ENCODE results near the gene TRABD2B. TPM values are rescaled to one million over a fixed set of nuclear protein-coding genes. Genes with fewer than 3 reads are reported as not detected.

Gene TRABD2B
- total RNA-seq, 1 donor from 2014 or later, result not detected

- H3K27me3 Mint-ChIP-seq (ENCODE audit: unreplicated experiment), result peaks cover 31% of the 10 kb centered on the region
- H3K9me3 Mint-ChIP-seq (ENCODE audit: unreplicated experiment), result no peaks in the 10 kb centered on the region
- no peak for DNase-seq (ENCODE audit: extremely low spot score, unreplicated experiment)
- no peak overlapping the region for H3K4me3 Mint-ChIP-seq (ENCODE audit: unreplicated experiment)
- H3K27ac Mint-ChIP-seq (ENCODE audit: unreplicated experiment), result no peak overlapping the region
- no peak for TF ChIP-seq CTCF (IDR thresholded peaks at IDR 0.05)
- no peaks in the 10 kb centered on the region for H3K36me3 Mint-ChIP-seq (ENCODE audit: unreplicated experiment)
- H3K4me1 Mint-ChIP-seq (ENCODE audit: unreplicated experiment), result no peaks in the 10 kb centered on the region
These were observed 52.6 kb downstream of the TRABD2B start for GRCh38 chr1:47944561-47944960.

- no peak overlapping the region for H3K27ac Mint-ChIP-seq (ENCODE audit: unreplicated experiment)
- no peaks in the 10 kb centered on the region for H3K4me1 Mint-ChIP-seq (ENCODE audit: unreplicated experiment)
- DNase-seq (ENCODE audit: extremely low spot score, unreplicated experiment), result no peak
- H3K9me3 Mint-ChIP-seq (ENCODE audit: unreplicated experiment), result no peaks in the 10 kb centered on the region
- peaks cover 31% of the 10 kb centered on the region for H3K27me3 Mint-ChIP-seq (ENCODE audit: unreplicated experiment)
- no peak for TF ChIP-seq CTCF (IDR thresholded peaks at IDR 0.05)
- H3K36me3 Mint-ChIP-seq (ENCODE audit: unreplicated experiment), result no peaks in the 10 kb centered on the region
- no peak overlapping the region for H3K4me3 Mint-ChIP-seq (ENCODE audit: unreplicated experiment)
These were observed 55.0 kb downstream of the TRABD2B start for GRCh38 chr1:47942240-47942629.

GRCh38 chr1:47941609-47942239, 55.5 kb downstream of the TRABD2B start:
- H3K9me3 Mint-ChIP-seq (ENCODE audit: unreplicated experiment), result no peaks in the 10 kb centered on the region
- DNase-seq (ENCODE audit: extremely low spot score, unreplicated experiment), result no peak
- H3K36me3 Mint-ChIP-seq (ENCODE audit: unreplicated experiment), result no peaks in the 10 kb centered on the region
- no peaks in the 10 kb centered on the region for H3K4me1 Mint-ChIP-seq (ENCODE audit: unreplicated experiment)
- H3K4me3 Mint-ChIP-seq (ENCODE audit: unreplicated experiment), result no peak overlapping the region
- H3K27ac Mint-ChIP-seq (ENCODE audit: unreplicated experiment), result no peak overlapping the region
- peaks cover 30% of the 10 kb centered on the region for H3K27me3 Mint-ChIP-seq (ENCODE audit: unreplicated experiment)
- TF ChIP-seq CTCF (IDR thresholded peaks at IDR 0.05), result no peak

GRCh38 chr1:47940779-47941178, 56.4 kb downstream of the TRABD2B start:
- no peak for TF ChIP-seq CTCF (IDR thresholded peaks at IDR 0.05)
- DNase-seq (ENCODE audit: extremely low spot score, unreplicated experiment), result no peak
- Mint-ChIP-seq H3K27me3 (ENCODE audit: unreplicated experiment) (peaks cover 23% of the 10 kb centered on the region), H3K27ac (ENCODE audit: unreplicated experiment) (no peak overlapping the region), H3K36me3 (ENCODE audit: unreplicated experiment) (no peaks in the 10 kb centered on the region), H3K4me1 (ENCODE audit: unreplicated experiment) (no peaks in the 10 kb centered on the region), H3K9me3 (ENCODE audit: unreplicated experiment) (no peaks in the 10 kb centered on the region), H3K4me3 (ENCODE audit: unreplicated experiment) (no peak overlapping the region)

GRCh38 chr1:47940326-47940725, 56.9 kb downstream of the TRABD2B start:
- Mint-ChIP-seq H3K36me3 (ENCODE audit: unreplicated experiment) (no peaks in the 10 kb centered on the region), H3K27ac (ENCODE audit: unreplicated experiment) (no peak overlapping the region), H3K4me1 (ENCODE audit: unreplicated experiment) (no peaks in the 10 kb centered on the region), H3K4me3 (ENCODE audit: unreplicated experiment) (no peak overlapping the region), H3K27me3 (ENCODE audit: unreplicated experiment) (peaks cover 18% of the 10 kb centered on the region), H3K9me3 (ENCODE audit: unreplicated experiment) (no peaks in the 10 kb centered on the region)
- DNase-seq (ENCODE audit: extremely low spot score, unreplicated experiment), result no peak
- no peak for TF ChIP-seq CTCF (IDR thresholded peaks at IDR 0.05)

Data from osteocyte (in vitro differentiated cells).